MM.1S (cell line): ENCODE measurements around the gene LTBP1.

Experiments
- DNase-seq: peaks from one replicate; pipeline ENCODE4 v3.0.0-alpha.2; 2015
- H2AFZ ChIP-seq: fragments of 300-600 bp; sonication (generic); 2 replicates; pipeline ENCODE4 v1.6.0; 2016; ENCODE audit warnings: antibody characterized with exemption, low read length
- H3F3A ChIP-seq: fragments of 300-600 bp; sonication (generic); 2 replicates; pipeline ENCODE4 v1.6.1; 2016; ENCODE audit warnings: mild to moderate bottlenecking, antibody characterized with exemption, low read length, moderate library complexity, mixed read lengths; ENCODE audit not compliant: insufficient read depth
- H3K27ac ChIP-seq: fragments of 300-600 bp; sonication (generic); 2 replicates; pipeline ENCODE4 v1.5.1; 2016; ENCODE audit warnings: mild to moderate bottlenecking, low read length
- H3K27me3 ChIP-seq: fragments of 300-600 bp; sonication (generic); replicated peaks from 2 replicates; pipeline ENCODE4 v1.6.0; 2016; ENCODE audit warnings: low read length; ENCODE audit not compliant: insufficient read depth
- H3K36me3 ChIP-seq: fragments of 300-600 bp; sonication (generic); replicated peaks from 2 replicates; pipeline ENCODE4 v1.6.1; 2016; ENCODE audit warnings: mild to moderate bottlenecking, low read length, mixed read lengths; ENCODE audit not compliant: insufficient read depth
- H3K4me1 ChIP-seq: fragments of 300-600 bp; sonication (generic); 2 replicates; pipeline ENCODE4 v1.6.1; 2016; ENCODE audit warnings: low read length, mixed read lengths
- H3K4me2 ChIP-seq: fragments of 300-600 bp; sonication (generic); 2 replicates; pipeline ENCODE4 v1.6.0; 2016; ENCODE audit warnings: low read depth, low read length
- H3K4me3 ChIP-seq: fragments of 300-600 bp; sonication (generic); 2 replicates; pipeline ENCODE4 v1.5.1; 2016; ENCODE audit warnings: low read length, mixed read lengths
- H3K79me2 ChIP-seq: fragments of 300-600 bp; sonication (generic); 2 replicates; pipeline ENCODE4 v1.6.1; 2016; ENCODE audit warnings: mixed run types, low read length, mixed read lengths
- H3K9ac ChIP-seq: fragments of 300-600 bp; sonication (generic); 2 replicates; pipeline ENCODE4 v1.6.1; 2016; ENCODE audit warnings: low read length, mixed read lengths
- H3K9me2 ChIP-seq: fragments of 300-600 bp; sonication (generic); replicated peaks from 2 replicates; pipeline ENCODE4 v1.6.1; 2016; ENCODE audit warnings: mild to moderate bottlenecking, low read length, mixed read lengths; ENCODE audit not compliant: insufficient read depth
- H3K9me3 ChIP-seq: fragments of 300-600 bp; sonication (generic); replicated peaks from 2 replicates; pipeline ENCODE4 v1.6.1; 2016; ENCODE audit warnings: mild to moderate bottlenecking, low read length, mixed read lengths; ENCODE audit not compliant: insufficient read depth
- H4K20me1 ChIP-seq: fragments of 300-600 bp; sonication (generic); 2 replicates; pipeline ENCODE4 v1.6.1; 2016; ENCODE audit warnings: mild to moderate bottlenecking, low read length, moderate library complexity, mixed read lengths; ENCODE audit not compliant: insufficient read depth
- EZH2 ChIP-seq: fragments of 300-600 bp; sonication (generic); optimal IDR thresholded peaks from 2 replicates; pipeline ENCODE3; 2017; ENCODE audit warnings: low read depth, mild to moderate bottlenecking, antibody characterized with exemption, low read length, mixed read lengths
- EZH2phosphoT487 ChIP-seq: fragments of 300-600 bp; sonication (generic); IDR thresholded peaks from 2 replicates; pipeline ENCODE4 v1.6.1; 2018; ENCODE audit warnings: antibody characterized with exemption, low read length
- TF ChIP-seq, protein P1 (sequence below): fragments of 300-600 bp; sonication (generic); IDR thresholded peaks from 2 replicates; pipeline ENCODE4 v1.5.1; 2016; ENCODE audit warnings: antibody characterized with exemption, low read length, mixed read lengths

The LTBP1 gene

DNA sequence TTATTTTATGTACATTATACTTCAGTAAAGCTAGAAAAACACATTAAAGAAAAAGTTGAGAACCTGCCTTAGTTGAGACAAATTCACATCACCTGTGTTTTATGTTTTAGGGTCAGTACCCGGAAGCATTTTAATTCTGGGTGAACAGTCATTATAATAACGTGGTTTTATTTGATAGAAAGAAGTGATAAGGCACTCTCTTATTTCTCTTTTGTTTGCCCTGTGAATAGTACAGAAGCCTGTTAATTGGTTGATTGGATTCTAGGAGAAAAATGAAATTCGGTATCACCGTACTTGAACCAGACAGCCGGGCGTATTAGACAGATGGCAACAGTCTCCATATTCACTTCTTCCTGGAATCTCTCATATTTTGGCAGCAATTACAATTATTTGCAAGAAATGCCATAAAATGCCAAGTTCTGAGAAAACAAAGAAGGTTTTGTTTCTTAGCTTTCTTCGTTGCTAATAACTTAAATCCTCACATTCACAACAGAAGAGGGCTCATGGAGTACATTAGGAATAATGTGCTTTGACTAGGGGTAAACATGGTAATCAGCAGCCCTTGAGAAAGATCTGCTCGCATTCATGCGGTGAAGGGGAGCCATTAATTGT lies 361.0 kb downstream of the LTBP1 start:
- Histone ChIP-seq H3K27me3 (no peaks in the 10 kb centered on the region), H3K9ac (no peak overlapping the region), H3K9me3 (no peaks in the 10 kb centered on the region), H3K36me3 (no peaks in the 10 kb centered on the region), H3K4me2 (no peak overlapping the region), H2AFZ (no peak overlapping the region), H3K27ac (no peak overlapping the region), H3K4me1 (no peaks in the 10 kb centered on the region), H3K9me2 (no peaks in the 10 kb centered on the region), H3K79me2 (no peaks in the 10 kb centered on the region), H3F3A (no peaks in the 10 kb centered on the region), H3K4me3 (no peak overlapping the region), H4K20me1 (no peaks in the 10 kb centered on the region)
- DNase-seq = no peak
- no peak for TF ChIP-seq EZH2
- TF ChIP-seq, protein P1, sequence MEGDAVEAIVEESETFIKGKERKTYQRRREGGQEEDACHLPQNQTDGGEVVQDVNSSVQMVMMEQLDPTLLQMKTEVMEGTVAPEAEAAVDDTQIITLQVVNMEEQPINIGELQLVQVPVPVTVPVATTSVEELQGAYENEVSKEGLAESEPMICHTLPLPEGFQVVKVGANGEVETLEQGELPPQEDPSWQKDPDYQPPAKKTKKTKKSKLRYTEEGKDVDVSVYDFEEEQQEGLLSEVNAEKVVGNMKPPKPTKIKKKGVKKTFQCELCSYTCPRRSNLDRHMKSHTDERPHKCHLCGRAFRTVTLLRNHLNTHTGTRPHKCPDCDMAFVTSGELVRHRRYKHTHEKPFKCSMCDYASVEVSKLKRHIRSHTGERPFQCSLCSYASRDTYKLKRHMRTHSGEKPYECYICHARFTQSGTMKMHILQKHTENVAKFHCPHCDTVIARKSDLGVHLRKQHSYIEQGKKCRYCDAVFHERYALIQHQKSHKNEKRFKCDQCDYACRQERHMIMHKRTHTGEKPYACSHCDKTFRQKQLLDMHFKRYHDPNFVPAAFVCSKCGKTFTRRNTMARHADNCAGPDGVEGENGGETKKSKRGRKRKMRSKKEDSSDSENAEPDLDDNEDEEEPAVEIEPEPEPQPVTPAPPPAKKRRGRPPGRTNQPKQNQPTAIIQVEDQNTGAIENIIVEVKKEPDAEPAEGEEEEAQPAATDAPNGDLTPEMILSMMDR = no peak
- TF ChIP-seq EZH2phosphoT487 = no peak

DNA sequence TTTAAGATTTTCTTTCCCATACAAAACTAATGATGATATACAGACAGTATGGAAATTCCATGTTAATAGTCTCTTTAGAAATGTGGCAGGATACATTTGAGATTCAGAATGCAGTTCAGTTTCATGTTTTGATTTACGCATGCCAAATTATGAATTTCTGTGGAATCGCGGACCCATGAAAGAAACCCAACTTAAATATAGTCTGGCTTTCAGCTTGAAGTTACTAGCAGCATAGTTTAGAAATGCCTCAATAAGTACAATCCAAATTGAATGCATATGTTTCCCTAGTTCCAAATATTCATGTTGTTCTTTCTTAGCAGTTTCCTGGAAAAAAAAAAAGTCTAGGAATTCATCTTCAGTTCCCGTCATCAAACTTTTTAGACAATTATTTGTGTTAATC lies 365.6 kb downstream of the LTBP1 start:
- DNase-seq = no peak
- no peaks in the 10 kb centered on the region for H3K27me3 ChIP-seq
- H3K4me3 ChIP-seq = no peak overlapping the region
- no peaks in the 10 kb centered on the region for H3F3A ChIP-seq
- no peaks in the 10 kb centered on the region for H4K20me1 ChIP-seq
- TF ChIP-seq EZH2phosphoT487 = no peak
- TF ChIP-seq, protein P1 = no peak
- TF ChIP-seq EZH2 = no peak
- H3K27ac ChIP-seq = no peak overlapping the region
- no peak overlapping the region for H2AFZ ChIP-seq
- no peaks in the 10 kb centered on the region for H3K79me2 ChIP-seq
- H3K4me2 ChIP-seq = no peak overlapping the region
- no peaks in the 10 kb centered on the region for H3K36me3 ChIP-seq
- H3K4me1 ChIP-seq = no peaks in the 10 kb centered on the region
- no peaks in the 10 kb centered on the region for H3K9me3 ChIP-seq
- no peak overlapping the region for H3K9ac ChIP-seq
- H3K9me2 ChIP-seq = no peaks in the 10 kb centered on the region

DNA sequence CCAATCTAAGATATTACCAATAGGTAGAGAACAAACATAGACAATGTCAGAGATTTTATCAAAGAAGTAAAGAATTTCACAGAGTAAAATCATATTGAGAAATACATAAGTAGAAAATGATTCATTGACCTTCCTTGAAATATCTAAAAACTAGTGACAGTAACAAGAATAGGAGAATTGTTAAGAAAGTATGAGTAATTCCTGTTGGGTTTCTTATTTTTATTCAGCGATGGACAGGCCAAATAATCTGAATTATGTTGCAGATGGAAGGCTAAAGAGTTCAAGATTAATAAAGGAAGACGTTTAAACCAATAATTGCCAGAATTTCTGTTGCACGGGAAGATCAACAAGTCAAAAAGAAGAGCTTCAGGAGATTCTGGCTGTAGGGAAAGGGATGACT lies 366.3 kb downstream of the LTBP1 start:
- H3K4me1 ChIP-seq = no peaks in the 10 kb centered on the region
- no peak for DNase-seq
- H4K20me1 ChIP-seq = no peaks in the 10 kb centered on the region
- H3K9me3 ChIP-seq = no peaks in the 10 kb centered on the region
- H3K36me3 ChIP-seq = no peaks in the 10 kb centered on the region
- H3K9ac ChIP-seq = no peak overlapping the region
- no peaks in the 10 kb centered on the region for H3F3A ChIP-seq
- no peak overlapping the region for H2AFZ ChIP-seq
- no peaks in the 10 kb centered on the region for H3K9me2 ChIP-seq
- no peak overlapping the region for H3K4me2 ChIP-seq
- H3K4me3 ChIP-seq = no peak overlapping the region
- no peaks in the 10 kb centered on the region for H3K79me2 ChIP-seq
- TF ChIP-seq, protein P1 = no peak
- TF ChIP-seq EZH2 (no peak), EZH2phosphoT487 (no peak)
- no peaks in the 10 kb centered on the region for H3K27me3 ChIP-seq
- no peak overlapping the region for H3K27ac ChIP-seq
